Nephron progenitor cell (in vitro differentiated cells): ENCODE data around the gene BSG.

Experiments
- DNase-seq: peaks from one replicate; pipeline ENCODE4 v3.0.0; 2021
- H3K27ac Mint-ChIP-seq: 2 replicates; pipeline ENCODE4 v1.8.0; 2021; ENCODE audit warnings: mild to moderate bottlenecking, moderate library complexity, mixed read lengths
- H3K27me3 Mint-ChIP-seq: 2 replicates; pipeline ENCODE4 v1.8.0; 2021; ENCODE audit warnings: mild to moderate bottlenecking, low read depth, mixed read lengths; ENCODE audit not compliant: poor library complexity
- H3K36me3 Mint-ChIP-seq: 2 replicates; pipeline ENCODE4 v1.8.0; 2021; ENCODE audit warnings: low read depth, mixed read lengths
- H3K4me1 Mint-ChIP-seq: 2 replicates; pipeline ENCODE4 v1.8.0; 2021; ENCODE audit warnings: mixed read lengths
- H3K4me3 Mint-ChIP-seq: 2 replicates; pipeline ENCODE4 v1.8.0; 2021; ENCODE audit warnings: mild to moderate bottlenecking, moderate library complexity, mixed read lengths
- H3K9me3 Mint-ChIP-seq: 2 replicates; pipeline ENCODE4 v1.8.0; 2021; ENCODE audit warnings: mild to moderate bottlenecking, moderate library complexity, mixed read lengths
- TF ChIP-seq, protein P1 (sequence below): fragments of 200-600 bp; sonication (generic); IDR thresholded peaks from 2 replicates; pipeline ENCODE4 v1.5.0; 2021; ENCODE audit warnings: antibody characterized with exemption

The BSG gene

GRCh38 chr19:572140-572742 lies at the start of gene BSG:
Gene BSG (plus strand): TSS chr19:572596. CDS start chr19:572635, 39 bp downstream.
- peaks cover 7% of the 10 kb centered on the region for H3K27me3 Mint-ChIP-seq
- peaks cover 61% of the 10 kb centered on the region for H3K4me1 Mint-ChIP-seq
- peaks cover 12% of the 10 kb centered on the region for H3K36me3 Mint-ChIP-seq
- peak; percentile 98 for DNase-seq
- H3K27ac Mint-ChIP-seq, result peak within 1 kb of the TSS; percentile 99
- TF ChIP-seq, protein P1, sequence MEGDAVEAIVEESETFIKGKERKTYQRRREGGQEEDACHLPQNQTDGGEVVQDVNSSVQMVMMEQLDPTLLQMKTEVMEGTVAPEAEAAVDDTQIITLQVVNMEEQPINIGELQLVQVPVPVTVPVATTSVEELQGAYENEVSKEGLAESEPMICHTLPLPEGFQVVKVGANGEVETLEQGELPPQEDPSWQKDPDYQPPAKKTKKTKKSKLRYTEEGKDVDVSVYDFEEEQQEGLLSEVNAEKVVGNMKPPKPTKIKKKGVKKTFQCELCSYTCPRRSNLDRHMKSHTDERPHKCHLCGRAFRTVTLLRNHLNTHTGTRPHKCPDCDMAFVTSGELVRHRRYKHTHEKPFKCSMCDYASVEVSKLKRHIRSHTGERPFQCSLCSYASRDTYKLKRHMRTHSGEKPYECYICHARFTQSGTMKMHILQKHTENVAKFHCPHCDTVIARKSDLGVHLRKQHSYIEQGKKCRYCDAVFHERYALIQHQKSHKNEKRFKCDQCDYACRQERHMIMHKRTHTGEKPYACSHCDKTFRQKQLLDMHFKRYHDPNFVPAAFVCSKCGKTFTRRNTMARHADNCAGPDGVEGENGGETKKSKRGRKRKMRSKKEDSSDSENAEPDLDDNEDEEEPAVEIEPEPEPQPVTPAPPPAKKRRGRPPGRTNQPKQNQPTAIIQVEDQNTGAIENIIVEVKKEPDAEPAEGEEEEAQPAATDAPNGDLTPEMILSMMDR, result no peak
- H3K4me3 Mint-ChIP-seq, result peak within 1 kb of the TSS; percentile 92
- peaks cover 15% of the 10 kb centered on the region for H3K9me3 Mint-ChIP-seq

DNA sequence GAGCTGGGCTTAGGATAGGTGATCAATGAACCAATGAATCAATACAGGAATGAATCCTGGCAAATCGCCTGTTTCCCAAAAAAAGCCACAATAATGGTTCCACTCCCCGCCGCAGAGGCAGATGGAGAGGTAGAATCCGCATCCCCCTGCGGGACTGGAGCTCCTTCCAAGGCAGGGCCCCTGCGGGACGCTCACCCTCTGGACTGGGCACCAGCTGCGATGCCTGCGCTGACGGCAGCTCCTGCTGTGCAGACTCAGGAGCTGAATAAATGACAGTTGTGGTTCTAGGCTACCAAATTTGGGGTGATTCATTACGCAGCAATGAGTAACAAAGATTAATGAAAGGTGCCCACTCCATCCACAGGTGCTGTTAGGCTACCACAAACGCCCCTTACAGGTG lies 49.7 kb upstream of the BSG start:
- peaks cover 15% of the 10 kb centered on the region for H3K36me3 Mint-ChIP-seq
- TF ChIP-seq, protein P1, result no peak
- peaks cover 6% of the 10 kb centered on the region for H3K27me3 Mint-ChIP-seq
- no peak overlapping the region for H3K27ac Mint-ChIP-seq
- no peak for DNase-seq
- H3K4me1 Mint-ChIP-seq, result peaks cover 37% of the 10 kb centered on the region
- no peak overlapping the region for H3K4me3 Mint-ChIP-seq
- no peaks in the 10 kb centered on the region for H3K9me3 Mint-ChIP-seq

- H3K4me3 Mint-ChIP-seq, result no peak overlapping the region
- no peaks in the 10 kb centered on the region for H3K9me3 Mint-ChIP-seq
- H3K36me3 Mint-ChIP-seq, result peaks cover 15% of the 10 kb centered on the region
- H3K27me3 Mint-ChIP-seq, result peaks cover 6% of the 10 kb centered on the region
- peaks cover 46% of the 10 kb centered on the region for H3K4me1 Mint-ChIP-seq
- no peak overlapping the region for H3K27ac Mint-ChIP-seq
- DNase-seq, result no peak
- TF ChIP-seq, protein P1, result no peak
These were observed 48.2 kb upstream of the BSG start for GRCh38 chr19:524062-524674.

DNA sequence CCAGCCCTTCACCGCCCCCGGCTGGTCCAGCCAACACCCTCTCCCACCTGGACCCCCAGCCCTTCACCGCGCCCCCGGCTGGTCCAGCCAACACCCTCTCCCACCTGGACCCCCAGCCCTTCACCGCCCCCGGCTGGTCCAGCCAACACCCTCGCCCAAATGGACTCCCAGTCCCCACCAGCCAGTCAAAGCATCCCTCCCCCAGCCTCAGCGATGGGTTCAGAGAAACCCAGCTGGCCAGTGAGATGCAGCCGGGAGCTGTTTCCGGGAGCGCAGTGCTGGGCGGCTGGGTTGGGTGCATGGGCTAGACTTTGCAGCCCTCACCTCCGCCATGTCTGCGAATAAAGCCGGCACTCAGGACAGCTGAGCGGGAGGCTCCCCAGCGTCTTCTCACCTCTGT lies 47.4 kb upstream of the BSG start:
- DNase-seq, result no peak
- H3K9me3 Mint-ChIP-seq, result no peaks in the 10 kb centered on the region
- no peak overlapping the region for H3K27ac Mint-ChIP-seq
- peaks cover 6% of the 10 kb centered on the region for H3K27me3 Mint-ChIP-seq
- peaks cover 48% of the 10 kb centered on the region for H3K4me1 Mint-ChIP-seq
- TF ChIP-seq, protein P1, result no peak
- H3K36me3 Mint-ChIP-seq, result peaks cover 11% of the 10 kb centered on the region
- H3K4me3 Mint-ChIP-seq, result no peak overlapping the region

- Mint-ChIP-seq H3K36me3 (peaks cover 7% of the 10 kb centered on the region), H3K27me3 (peaks cover 6% of the 10 kb centered on the region), H3K27ac (peak overlapping the region; percentile 16), H3K4me3 (no peak overlapping the region), H3K9me3 (no peaks in the 10 kb centered on the region), H3K4me1 (peaks cover 51% of the 10 kb centered on the region)
- DNase-seq, result no peak
- TF ChIP-seq, protein P1, result no peak
These were observed 46.5 kb upstream of the BSG start for GRCh38 chr19:525857-526419.
